NCI-H1930 (cell line): ENCODE data around the gene RABGAP1L.
"Not testable (repeated sequence)": the region's sequence is repeated elsewhere in the genome, so short reads cannot be mapped to it uniquely, and the experiment has no call there.

ENCODE experiments used
- DNase-seq, 2 experiments: peaks; one replicate each; lab custom pipeline; 2025; lab: John Stamatoyannopoulos, UW

RABGAP1L gene

DNA sequence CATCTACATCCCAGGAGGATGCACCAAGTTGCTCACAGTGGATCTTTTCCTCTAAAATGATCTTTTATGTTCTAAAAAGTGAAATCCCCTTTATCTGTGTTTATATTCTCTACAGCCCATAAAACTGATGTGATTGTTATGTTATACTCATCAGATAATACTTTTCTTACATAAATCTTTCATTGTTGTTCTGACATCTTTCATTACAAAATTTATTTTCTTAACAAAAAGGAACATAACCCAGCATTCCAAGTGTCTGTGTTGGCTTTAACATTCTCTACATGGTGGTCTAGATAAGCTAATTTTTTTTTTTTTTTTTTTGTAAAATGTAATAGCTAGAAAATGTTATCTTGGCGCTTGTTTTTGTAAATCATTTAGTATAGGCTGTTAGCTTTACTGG, 832.2 kb downstream of the RABGAP1L start:
- no peak for DNase-seq

- DNase-seq: no peak
Observed at GRCh38 chr1:174995121-174995520, 835.8 kb downstream of the RABGAP1L start.

DNA sequence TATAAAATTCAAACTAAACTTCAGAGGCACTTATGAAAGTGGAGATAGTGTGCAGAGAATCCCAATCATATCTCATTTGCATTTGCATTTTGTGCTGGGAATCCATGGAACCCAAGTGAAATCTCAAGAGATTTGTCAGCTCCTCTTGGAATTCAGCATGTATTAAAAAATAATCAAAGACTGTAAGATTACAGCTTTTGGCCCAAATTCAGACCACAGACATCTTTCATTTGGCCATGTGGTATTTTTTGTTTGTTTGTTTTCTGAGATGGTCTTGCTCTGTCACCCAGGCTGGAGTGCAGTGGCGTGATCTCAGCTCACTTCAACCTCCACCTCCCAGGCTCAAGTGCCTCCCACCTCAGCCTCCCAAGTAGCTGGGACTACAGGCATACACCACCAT, 836.6 kb downstream of the RABGAP1L start:
- DNase-seq: no peak

DNA sequence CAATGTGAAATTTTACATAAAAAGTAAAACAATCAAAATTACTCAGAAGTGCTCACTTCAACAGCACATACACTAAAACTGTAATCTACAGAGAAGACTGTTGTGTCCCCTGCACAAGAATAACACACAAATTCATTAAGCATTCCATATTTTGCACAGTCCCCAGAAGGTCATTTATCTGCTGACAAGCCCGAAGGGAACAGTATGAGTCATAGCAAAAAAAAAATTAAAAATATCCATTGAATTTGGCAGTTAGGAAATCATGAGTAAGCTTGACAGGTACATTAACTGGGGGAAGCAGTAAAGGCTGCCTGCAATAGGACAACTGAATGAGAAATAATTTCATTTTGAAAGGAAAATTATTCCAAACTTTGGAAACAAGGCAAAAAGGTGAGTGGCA, 837.2 kb downstream of the RABGAP1L start:
- no peak for DNase-seq

DNA sequence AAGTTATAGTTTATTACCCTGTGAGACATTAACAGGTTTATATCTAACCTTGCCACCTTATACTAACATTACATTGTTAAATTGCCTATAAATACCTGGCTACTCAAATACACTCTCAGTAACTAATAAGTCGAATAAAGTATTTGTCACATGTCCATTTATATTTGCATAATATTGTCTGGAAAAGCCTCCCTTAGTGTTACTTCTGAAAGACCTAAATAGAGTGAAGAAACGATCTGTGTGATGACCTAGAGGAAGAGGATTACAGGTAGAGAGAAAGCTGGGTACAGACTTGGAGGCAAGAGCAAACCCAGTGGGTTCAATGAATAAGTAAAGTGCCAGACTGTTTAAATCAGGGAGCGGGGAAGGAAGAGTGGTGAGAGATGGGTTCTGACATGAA, 837.7 kb downstream of the RABGAP1L start:
- no peak for DNase-seq

DNA sequence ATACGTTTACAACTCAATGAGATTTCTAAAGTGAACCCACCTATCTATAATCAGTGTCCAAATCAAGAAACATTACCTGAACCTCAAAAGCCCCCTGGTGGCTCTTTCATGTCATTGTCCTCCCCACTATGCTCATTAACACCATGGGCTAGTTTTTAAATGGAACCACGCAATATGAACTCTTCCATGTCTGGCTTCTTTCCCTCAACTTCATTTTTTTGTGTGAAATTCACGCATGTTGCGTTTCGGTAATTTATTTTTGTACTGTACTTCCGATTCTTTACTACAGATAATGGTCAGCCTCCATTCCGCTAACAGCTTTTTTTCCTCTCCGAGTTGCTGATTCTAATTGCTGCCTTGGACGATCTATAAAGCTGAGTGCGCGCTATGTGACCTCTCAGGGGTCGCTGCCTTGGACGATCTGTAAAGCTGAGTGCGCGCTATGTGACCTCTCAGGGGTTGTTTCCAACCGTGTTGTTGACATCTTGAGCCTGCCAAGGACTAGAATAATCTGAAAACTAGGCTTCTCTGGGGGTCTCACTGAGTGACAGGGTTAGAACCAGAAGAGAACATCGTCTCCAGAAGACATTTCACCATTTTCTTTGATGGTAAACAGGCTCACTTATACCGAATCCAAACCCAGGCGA, 839.4 kb downstream of the RABGAP1L start:
- DNase-seq: peak; percentile 34 to 70

- DNase-seq: peak; percentile 98 to 99
Observed at GRCh38 chr1:174999216-174999935, 840.1 kb downstream of the RABGAP1L start.

GRCh38 chr1:174999936-175000696, 840.8 kb downstream of the RABGAP1L start, which contains the start of gene CACYBP:
Gene CACYBP, plus strand, starts transcription at chr1:174999947. Its CDS starts 234 bp downstream, at chr1:175000181.
- no peak for DNase-seq

- DNase-seq: no peak
Observed at GRCh38 chr1:175000697-175001187, 841.4 kb downstream of the RABGAP1L start.

DNA sequence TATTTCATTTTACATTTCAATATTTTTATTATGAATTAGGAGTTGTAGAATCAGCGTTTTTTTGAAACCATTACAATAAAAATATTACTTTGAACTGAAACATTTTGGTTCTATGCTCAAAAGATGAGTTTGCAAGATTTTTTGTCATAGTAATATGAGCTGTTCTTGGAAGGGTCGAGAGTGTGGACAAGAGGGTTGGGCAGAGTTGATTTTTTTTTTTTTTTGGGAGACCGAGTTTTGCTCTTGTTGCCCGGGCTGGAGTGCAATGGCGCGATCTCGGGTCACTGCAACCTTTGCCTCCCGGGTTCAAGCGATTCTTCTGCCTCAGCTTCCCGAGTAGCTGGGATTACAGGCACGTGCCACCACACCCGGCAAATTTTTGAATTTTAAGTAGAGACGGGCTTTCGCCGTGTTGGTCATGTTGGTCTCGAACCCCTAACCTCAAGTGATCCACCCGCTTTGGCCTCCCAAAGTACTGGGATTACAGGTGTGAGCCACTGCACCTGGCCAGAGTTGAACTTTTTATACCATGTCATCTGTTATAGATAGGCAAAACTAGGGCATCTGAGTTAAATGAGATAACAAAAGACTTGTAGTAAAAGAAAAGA, 843.7 kb downstream of the RABGAP1L start:
- DNase-seq: no peak

DNA sequence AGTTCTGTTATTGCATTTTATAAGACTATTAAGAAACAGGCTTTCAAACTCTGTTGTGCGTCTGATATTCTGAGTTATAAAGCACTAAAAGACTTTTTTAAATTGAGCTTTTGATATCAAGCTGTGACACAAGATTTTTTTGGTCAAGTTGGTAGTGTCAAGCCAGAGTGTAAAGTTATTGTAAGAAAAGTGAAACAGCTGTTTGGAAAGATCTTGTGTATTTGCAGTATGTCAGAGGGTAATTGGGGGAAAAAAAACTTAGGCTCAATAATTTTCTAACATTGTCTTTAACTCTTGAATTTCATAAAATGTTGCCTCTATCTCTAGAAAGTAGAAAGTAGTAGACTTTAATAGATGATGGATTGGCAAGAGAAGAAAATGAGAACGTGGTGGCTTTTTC, 844.2 kb downstream of the RABGAP1L start:
- no peak for DNase-seq

GRCh38 chr1:175005085-175005783, 845.9 kb downstream of the RABGAP1L start:
- DNase-seq: no peak

DNA sequence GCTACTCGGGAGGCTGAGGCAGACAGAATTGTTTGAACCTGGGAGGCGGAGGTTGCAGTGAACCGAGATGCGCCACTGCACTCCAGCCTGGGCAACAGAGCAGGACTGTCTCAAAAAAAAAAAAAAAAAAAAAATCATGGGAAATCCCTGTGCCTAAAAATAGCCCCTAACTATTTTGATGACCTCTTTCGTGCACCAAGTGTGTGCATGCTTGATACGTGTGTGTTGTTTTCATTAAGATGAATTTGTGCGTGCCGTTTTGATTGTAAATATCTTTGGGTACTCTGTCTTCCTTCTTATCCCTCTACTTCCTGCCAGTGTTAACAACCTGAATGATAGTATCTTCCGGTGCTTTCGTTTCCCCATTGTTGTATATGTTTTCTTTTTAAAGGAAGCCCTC, 850.2 kb downstream of the RABGAP1L start:
- no peak for DNase-seq

DNA sequence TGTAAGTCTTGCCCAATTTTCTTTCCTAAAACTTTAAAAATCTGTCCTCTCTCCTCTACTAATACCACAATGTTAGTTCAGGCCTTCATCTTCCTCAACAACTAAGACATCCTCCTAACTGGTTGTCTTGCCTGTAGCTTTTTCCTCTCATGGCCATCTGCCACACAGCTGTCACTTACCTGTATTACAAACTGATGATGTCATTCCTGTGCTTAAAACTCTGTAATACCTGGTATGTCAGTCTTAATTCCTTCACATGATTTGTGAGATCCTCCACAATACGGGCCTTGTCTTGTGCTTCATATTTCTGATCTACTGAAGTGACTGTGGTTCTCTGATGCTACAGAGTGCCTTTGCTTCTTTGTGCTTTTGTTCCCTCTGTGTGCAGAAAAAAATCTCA, 854.1 kb downstream of the RABGAP1L start:
- no peak for DNase-seq

GRCh38 chr1:175015243-175015642, 855.9 kb downstream of the RABGAP1L start:
- DNase-seq: no peak

- DNase-seq: no peak
Observed at GRCh38 chr1:175019524-175019923, 860.2 kb downstream of the RABGAP1L start.

DNA sequence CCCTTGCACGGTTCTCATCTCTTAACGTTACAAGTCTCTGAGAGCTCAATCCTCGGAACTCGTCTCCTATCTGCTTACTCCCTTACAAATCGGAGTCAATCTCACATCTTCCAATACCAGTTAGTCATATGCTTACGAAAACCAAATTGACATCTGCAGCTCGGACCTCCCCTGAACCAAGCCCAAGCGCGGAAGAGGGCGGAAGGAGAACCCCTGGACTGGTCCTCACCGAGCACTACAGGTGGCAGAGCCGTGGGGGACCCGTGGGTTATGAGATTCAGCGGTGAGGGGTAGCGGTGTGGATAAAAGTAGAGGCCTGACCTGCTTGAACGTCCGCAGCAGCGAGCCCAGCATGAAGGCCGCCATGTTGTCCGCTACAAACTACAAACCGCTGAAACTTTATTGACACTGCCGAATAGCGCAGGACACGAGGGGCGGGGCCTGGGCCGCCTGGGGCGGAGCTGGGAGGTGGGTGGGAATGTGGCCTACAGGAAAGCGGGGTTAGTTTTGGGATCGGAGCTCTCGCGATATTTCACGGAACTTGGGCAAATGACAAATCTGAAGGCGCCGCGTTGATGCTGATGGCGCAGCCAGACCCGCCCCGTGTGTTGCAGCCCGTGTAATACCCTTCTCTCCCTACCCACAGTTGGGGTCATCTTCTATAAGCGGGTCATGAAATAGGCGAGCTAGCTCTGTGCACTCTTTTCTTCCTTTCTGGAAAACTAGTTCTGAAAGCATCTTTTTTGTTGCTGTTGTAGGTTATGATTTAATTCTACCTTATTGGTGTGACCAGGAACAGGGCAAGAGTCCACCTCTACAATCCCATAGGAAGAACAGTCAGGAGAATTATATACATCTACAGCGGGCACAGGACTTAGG, 864.0 kb downstream of the RABGAP1L start, which contains the start of gene MRPS14:
TSS of gene MRPS14 (minus strand) at position 383 of the 879 bp plus-strand sequence. CDS start at position 366, 17 bp downstream.
- peak; percentile 93 to 96 for DNase-seq

DNA sequence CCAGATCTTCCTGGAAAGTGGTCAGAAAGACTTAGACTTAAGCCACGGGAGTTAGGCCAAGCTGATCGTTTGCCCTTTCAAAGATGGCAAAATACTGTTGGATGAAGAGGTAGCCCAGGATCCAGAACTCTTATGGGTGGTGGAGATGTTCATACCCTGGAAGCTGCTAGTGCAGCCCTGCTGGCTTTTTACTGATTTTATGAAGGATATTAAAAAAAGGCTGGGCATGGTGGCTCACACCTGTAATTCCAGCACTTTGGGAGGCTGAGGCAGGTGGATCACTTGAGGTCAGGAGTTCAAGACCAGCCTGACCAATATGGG, 864.6 kb downstream of the RABGAP1L start:
- not testable (repeated sequence) for DNase-seq

DNA sequence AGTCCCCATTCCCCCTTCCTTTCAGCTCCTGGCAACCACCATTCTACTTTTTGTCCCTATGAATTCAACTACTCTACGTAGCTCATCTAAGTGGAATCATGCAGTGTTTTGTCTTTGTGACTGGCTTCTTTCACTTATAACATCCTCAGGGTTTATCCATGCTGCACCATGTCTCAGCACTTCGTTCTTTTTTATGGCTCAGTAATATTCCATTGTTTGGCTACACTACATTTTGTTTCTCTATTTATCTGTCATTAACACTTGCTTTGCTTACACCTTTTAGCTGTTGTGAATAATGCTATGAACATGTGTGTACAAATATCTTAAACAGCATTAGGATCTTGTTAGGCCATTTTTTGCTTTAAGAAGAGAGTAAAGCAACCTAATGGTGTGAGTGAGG, 865.5 kb downstream of the RABGAP1L start:
- no peak for DNase-seq

- DNase-seq: no peak
Observed at GRCh38 chr1:175033953-175034352, 874.6 kb downstream of the RABGAP1L start.

DNA sequence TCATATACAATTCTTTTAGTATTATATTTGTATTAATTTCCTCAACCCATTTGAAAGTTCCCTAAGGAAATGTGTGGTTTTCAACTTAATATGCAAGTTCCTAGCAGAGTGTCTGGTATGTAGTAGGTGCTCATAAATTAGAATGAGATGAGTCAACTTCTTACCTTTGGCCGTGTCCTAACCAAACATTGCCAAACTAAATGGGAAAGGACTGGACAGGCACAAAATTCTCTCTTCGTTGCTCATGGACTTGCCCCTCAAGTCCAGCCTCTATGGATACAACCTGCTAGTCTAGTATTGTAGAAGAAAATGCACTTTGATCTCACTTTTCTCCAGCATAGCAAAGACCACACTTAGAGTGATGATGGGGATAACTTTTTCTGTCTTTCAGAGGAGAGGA, 875.5 kb downstream of the RABGAP1L start:
- no peak for DNase-seq
